Effector CD8-positive, alpha-beta T cell (primary cell): Measurements from ENCODE around the gene CDK2AP2.
"Not testable (repeated sequence)": the region's sequence is repeated elsewhere in the genome, so short reads cannot be mapped to it uniquely, and the experiment has no call there.

ENCODE experiments used
- DNase-seq: peaks from one replicate; lab custom pipeline; 2025; lab: John Stamatoyannopoulos, UW

CDK2AP2 gene

DNA sequence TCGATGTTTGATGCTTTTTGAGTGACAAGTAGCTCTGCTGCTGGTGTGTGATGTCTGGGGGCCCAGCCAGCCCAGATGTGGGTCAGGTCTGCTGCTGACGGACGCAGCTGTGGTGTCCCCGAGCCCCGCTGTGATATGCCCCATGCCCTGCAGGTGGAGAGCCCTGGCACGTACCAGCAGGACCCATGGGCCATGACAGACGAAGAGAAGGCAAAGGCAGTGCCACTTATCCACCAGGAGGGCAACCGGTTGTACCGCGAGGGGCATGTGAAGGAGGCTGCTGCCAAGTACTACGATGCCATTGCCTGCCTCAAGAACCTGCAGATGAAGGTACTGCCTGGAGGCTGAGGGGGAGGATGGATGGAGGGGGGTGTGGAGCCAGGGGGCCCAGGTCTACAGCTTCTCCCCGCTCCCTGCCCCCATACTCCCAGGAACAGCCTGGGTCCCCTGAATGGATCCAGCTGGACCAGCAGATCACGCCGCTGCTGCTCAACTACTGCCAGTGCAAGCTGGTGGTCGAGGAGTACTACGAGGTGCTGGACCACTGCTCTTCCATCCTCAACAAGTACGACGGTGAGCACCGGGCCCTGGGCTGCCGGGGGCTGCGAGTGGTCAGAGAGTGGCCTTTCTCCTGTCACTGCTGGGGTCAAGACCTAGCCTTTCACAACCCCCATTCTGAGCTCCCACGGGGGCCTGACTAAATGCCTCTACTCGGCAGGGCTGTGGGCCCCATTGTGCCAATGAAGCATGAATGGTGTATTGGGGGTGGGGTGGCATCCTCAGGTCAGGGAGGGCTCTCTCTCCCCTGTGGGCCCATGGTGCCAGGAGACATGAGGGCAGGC is 17.9 kb downstream of the CDK2AP2 start:
- DNase-seq: no peak

DNA sequence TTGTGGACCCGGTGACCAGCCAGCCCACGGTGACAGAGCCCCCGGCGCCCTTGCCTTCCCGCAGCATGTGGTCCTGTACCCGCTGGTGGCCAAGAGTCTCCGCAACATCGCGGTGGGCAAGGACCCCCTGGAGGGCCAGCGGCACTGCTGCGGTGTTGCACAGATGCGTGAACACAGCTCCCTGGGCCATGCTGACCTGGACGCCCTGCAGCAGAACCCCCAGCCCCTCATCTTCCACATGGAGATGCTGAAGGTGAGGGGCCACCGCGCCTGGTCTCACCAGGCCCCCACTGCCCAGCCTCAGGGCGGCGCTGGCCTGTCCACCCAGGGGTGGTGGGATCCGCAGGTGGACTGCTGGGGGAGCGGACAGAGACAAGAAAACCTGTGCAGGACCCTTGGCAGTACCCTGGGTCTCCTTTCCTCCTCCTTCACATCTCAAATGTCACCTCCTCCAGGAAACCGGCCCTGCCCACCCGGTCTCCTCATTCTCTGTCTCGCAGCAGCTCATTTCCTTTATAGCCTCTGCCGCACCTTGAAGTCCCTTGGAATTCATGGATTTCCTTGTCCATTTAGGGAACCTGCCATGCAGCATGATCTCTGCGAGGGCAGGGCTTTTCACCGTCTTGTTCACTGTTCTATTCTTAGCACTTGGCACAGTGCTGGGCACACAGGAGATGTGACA is 18.6 kb downstream of the CDK2AP2 start:
- DNase-seq: no peak

DNA sequence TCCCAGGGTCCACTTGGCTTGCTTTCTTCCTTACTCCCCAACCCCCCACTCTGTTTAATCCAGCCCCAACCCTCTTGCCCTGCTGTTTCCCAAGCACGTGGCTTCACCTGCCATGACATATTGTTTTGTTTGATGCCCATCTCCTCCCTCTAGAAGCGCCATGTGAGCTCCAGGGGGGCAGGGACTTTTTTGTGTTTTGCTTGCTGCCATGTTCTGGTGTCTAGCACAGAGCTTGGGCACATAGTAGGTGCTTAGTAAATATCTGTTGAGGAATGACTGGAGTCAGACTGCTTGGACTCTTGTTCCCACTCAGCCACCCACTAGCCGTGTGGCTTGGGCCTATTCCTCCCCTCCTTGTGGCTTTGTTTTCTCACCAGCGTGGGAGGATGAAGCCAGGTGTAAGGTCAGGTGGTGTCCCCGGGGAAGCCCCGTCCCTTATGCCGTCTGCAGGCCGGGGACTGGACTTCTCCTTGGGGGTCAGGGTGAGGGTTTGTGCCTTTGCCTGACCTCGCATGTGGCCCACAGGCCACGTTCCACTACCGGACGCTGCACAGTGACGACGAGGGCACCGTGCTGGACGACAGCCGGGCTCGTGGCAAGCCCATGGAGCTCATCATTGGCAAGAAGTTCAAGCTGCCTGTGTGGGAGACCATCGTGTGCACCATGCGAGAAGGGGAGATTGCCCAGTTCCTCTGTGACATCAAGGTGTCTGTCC is 21.3 kb downstream of the CDK2AP2 start:
- no peak for DNase-seq

DNA sequence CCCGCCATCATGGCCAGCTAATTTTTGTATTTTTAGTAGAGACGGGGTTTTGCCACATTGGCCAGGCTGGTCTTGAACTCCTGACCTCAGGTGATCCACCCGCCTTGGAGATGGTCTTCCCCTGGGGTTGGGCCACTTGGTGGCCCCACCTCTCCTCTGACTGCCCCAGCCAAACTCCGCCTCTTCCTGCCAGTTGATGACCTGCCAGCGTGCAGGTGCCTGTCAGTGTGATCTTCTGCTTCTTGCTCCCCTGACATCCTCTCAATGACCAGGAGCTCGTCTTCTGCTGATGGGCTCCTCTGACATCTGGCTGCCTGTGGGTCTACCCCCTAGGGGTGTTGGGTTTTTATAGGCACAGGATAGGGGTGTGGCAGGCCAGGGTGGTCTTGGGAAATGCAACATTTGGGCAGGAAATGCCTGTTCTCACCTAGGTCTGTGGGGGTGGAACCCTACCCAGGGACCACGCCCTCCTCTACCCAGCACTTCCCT is 22.0 kb downstream of the CDK2AP2 start:
- DNase-seq: not testable (repeated sequence)

DNA sequence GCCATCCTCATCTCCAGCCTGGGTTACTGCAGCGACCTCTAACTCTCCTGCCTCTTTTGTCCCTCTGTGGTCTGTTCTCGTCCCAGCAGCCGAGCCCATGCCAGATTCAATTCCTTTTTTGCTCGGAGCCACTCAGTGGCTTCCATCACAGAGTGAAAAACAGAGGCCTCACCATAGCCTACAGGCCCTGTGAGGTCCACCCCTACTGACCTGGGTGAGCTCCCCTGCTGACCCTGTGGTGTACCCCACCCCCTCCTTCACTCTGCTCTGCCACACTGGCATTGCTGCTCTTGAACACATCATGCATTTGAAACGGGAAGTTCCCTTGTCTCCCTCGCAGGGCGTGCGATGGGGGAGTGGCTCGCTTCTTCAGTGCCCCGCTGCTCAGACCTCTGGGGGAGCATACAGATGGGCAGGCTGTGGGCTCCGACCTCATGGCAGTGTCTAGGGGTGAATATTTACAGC is 23.1 kb downstream of the CDK2AP2 start:
- DNase-seq: peak; percentile 46

DNA sequence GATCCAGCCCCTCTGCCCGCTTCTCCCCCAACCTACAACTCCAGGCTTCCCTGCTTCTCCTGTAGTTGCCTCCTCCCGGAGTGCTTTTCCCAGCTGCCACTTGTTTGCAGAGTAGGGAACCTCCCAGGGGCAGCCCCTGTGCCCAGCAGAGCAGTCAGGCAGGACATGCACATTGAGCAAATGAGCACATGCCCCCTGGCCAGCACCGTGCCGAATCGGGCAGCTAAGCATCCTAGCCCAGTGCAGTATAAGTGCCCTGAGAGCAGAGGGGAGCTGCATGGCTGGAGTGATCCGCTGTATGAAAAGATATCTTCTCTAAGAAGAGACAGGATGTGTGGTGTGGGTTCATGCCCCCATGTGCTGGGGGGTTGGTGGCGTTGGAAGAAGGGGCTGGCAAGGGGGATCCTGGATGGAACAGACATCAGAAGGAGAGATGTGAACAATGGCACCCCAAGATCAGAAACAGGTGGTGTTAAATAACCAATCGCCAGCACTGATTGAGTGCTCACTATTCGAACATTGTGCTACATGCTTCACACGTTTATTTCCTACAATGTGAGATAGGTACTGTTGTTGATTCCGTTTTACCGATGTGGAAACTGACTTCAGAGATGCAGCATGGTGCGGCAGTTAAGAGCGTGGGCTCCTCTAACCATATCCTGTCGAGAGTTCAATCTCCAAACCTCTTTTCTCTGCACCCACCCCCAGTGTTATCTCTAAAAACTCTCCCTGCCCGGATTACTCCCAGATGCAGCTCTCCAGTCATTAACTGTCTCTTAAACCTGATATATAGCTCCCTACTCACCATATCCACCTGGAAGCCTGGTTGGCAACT is 23.9 kb downstream of the CDK2AP2 start:
- DNase-seq: peak; percentile 23

DNA sequence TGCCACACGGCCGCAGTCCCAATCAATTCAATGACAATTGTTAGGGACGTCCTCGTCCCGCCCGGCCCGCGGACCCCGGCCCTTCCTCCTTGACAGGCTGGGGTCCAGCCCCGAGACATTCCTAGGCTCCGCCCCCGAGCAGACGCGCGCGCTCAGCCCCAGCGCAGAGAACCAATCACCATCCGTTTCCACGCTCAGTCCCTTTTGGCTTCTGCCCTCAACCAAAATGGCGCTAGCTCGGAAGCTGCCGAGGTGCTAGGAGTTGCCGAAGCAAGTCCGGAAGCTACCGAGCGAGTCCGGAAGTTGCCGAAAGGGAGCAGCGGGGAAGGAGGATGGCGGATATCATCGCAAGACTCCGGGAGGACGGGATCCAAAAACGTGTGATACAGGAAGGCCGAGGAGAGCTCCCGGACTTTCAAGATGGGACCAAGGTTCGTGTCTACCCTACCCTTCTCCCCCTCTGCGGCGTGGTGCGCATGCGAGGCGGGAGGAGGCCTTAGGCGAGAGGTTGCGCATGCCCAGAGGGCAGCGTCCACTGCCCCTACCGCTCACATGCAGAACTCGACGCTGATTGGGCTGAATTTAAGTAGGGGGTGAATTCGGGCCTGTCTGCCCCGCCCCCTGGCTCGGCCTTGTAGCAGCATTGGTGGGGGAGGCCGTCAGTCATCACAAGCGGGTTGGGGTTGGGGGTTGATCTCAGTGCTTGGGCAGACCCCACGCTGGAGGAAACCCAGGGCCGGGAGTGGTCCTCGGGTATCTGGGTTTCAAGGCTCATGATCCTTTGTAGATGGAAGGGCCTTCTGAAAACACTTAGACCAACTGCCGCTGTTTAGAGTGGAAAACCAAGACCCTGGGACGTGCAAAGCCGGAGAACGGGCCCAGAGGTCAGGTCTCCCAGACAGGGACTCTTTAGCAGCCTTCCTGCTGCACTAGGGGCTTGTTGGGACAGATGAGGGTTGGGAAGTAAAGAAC is 24.8 kb downstream of the CDK2AP2 start, which contains the start of gene AIP:
AIP (plus strand) TSS at position 200 of the 972 bp plus-strand sequence; CDS start at position 333, 133 bp downstream.
- DNase-seq: peak; percentile 96

DNA sequence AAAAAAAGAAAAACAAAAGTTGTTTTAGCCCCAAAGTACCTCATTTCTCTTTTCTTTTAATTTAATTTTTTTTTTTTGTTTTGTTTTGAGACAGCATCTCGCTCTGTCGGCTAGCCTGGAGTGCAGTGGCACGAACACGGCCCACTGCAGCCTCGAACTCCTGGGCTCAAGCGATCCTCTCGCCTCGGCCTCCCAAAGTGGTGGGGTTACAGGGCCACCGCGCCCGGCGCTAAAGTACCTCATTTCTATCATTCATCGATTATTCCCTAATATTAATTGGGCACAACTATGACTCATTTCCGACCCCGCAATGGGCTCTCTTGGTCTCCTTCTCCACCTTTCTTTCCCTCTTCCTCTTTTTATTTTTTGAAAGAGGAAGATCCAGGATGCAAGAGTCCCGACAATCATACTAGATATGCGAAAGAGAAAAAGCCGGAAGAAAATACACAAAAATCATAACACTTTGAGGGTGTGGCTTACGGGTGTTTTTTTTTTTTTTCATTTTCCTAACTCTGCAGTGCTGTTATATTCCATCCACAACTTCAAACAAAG is 25.6 kb downstream of the CDK2AP2 start:
- no peak for DNase-seq

DNA sequence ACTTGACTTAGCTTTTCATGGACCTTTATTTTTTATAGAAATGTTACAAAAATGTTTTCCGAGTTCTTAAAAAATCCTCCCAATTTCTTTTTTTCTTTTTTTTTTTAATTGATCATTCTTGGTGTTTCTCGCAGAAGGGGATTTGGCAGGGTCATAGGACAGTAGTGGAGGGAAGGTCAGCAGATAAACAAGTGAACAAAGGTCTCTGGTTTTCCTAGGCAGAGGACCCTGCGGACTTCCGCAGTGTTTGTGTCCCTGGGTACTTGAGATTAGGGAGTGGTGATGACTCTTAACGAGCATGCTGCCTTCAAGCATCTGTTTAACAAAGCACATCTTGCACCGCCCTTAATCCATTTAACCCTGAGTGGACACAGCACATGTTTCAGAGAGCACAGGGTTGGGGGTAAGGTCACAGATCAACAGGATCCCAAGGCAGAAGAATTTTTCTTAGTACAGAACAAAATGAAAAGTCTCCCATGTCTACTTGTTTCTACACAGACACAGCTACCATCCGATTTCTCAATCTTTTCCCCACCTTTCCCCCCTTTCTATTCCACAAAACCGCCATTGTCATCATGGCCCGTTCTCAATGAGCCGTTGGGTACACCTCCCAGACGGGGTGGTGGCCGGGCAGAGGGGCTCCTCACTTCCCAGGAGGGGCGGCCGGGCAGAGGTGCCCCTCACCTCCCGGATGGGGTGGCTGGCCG is 30.5 kb downstream of the CDK2AP2 start:
- DNase-seq: not testable (repeated sequence)

DNA sequence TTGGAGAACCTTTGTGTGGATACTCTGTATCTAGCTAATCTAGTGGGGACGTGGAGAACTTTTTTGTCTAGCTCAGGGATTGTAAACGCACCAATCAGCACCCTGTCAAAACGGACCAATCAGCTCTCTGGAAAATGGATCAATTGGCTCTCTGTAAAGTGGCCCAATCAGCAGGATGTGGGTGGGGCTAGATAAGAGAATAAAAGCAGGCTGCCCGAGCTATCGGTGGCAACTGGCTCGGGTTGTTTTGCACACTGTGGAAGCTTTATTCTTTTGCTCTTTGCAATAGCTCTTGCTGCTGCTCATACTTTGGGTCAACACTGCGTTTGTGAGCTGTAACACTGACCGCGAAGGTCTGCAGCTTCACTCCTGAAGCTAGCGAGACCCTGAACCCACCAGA is 31.3 kb downstream of the CDK2AP2 start:
- DNase-seq: not testable (repeated sequence)

DNA sequence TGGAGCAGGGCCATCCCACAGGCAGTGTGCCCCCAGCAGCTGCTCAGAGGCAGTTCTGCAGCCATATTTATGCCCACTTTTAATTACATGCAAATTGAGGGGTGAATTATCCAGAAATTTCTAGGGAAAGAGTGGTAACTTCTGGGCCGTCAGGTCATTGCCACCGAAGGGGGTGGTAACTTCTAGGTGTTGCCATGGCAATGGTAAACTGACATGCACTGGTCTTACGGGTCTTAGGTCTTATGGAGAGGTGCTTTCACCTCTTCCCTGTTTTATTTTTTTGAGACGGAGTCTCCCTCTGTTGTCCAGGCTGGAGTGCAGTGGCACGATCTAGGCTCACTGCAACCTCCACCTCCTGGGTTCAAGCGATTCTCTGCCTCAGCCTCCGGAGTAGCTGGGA is 35.1 kb downstream of the CDK2AP2 start:
- DNase-seq: no peak

DNA sequence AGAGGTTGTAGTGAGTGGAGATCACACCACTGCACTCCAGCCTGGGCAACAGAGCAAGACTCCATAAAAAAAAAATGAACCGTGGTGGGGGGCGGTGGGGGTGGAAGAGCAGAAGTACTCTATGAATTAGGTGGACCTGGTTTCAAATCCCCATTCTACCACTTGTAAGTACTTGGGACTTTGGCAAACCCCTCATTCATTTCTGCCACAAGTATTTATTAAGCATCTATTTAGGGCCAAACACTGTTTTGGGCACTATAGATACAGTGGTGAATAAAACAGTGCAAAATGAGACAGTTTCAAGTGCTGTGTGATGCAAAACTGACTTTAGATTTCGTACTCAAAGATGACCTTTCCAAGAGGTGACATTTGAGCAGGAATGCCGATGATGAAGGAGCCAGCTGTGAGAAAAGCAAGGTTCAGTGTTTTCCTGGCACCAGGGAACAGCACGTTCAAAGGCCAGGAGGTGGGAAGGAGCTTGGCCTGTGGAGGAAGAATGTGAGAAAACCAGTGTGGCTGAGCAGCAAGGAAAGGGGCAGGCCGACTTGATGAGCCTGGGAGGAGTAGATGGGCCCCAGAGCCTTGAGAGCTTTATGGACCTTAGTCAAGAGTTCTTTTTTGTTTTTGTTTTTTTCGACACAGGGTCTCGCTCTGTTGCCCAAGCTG is 37.5 kb downstream of the CDK2AP2 start:
- no peak for DNase-seq

DNA sequence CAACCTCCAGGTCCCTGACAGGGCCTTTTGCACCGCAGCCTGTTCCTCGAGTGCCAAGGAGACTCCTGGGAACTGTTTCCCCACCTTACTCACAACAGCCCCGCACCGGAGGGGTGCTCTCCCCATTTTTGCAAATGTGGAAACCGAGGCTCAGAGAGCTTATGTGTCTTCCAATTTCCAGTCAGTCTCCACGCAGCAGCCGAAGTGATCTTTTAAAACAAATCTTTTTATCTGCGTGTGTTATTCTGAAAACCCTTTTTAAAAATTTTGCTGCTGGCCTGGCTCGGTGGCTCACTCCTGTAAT is 38.5 kb downstream of the CDK2AP2 start:
- no peak for DNase-seq

DNA sequence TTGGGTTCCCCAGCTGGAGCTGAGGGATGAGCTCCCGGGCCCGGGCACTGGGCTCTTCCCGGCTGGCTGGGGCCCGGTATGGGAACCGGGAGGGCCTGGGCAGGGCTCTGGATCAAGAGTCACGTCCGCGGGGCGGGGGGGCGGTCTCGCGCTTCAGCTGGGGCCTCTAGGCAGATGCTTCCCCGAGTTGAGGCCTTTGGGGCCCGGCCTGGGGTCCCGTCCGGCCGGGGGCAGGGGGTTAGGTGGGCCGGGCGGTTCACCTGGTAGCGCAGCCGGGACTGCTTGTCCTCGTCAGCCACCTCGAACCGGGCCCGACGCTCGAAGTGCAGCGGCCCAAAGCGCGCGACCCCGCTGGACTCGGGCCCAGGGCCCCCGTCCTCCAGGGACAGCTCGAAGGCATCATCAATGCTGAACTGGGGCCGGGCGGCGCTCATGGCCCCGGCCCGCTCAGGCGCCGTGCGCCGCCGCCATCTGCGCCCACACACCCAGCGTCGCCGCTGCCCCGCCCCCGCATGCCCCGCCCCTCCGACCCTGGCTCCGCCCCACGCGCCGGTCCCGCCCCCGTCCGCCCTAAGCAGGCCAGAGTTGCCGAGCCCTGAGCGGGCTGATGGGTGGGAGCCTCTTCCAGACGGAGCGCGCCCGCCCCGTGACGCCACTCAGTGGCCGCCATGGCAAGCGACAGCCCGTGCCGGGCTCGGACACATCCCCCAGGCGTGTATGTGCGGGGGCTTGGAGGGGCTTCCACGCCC is 39.0 kb downstream of the CDK2AP2 start, which contains the start of gene TMEM134:
TMEM134 (minus strand) TSS at position 493 of the 749 bp plus-strand sequence; CDS start at position 434, 59 bp downstream.
- DNase-seq: peak; percentile 88

DNA sequence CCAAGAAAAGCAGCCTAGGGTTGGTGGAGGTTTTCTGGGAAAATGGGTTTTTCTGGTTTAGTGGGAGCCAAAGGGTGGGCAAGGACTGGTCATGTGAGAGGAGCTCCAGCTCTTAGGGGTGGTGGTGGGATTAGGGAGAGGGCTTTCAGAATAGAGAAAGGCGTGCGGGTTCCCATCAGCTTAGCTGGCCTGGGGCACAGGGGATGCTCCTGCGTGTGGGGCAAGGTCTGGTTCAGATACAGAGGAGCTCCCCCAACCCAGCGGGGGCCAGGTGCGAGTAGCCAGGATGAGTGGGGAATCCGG is 39.6 kb downstream of the CDK2AP2 start:
- no peak for DNase-seq

DNA sequence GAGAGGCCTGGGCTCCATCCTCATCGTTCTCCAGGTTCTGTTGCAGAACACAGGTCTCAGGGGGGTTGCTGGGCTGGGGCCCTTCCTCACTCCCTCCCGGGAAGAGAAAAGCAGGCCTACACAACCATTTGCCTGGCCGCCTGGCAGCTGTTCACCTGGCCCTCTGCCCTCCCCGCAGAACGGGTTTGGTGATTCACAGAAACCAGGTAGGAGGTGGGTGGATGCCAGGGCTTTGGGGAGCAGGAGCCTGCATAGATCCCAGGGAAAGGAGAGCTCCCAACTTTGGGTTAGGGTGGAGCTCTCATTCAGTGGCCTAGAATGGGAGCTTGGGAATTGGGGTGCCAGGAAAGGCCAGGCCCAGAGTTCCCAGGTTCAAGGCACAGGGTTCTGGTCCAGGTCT is 39.9 kb downstream of the CDK2AP2 start:
- no peak for DNase-seq

DNA sequence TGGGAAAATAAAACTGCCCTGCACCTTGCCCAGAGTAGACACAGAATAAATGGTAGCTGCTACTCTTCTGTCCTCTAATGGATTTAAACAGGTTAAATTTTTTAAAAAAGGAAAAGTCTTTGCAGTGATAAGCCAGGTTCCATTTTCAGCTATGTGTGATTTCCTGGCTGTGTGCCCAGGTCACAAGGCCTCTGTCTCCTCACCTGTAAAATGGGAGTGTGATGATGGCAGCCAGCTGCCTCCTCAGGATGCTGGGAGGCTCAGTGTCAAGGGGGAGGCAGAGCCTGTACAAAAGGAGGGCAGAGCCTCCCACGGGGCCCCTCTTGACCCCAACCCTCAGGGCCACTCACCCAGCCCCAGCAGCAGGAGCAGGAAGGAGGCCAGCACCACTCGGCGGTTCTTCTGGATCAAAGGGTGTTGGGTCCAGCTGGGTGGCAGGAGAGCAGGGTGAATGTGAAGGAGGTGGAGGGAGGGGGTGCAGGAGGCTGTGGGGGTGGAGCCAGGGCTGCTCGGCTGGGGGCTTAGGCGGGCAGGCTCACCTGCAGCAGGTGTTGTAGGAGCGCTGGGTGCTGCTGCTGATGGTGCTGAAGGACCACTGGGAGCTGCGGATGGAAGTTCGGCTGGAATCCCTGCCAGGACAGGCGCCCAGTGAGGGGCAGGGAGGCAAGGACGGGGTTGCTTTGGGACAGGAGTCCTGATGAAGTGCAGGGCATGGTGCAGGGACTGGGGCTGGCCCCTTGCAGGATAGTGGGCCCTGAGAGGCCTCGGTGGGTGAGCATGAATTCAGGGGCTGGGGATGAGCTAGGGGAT is 40.8 kb downstream of the CDK2AP2 start:
- DNase-seq: no peak
